HG02588 (cell line): ENCODE data around the gene CEP162.
"Not testable (repeated sequence)": the region's sequence is repeated elsewhere in the genome, so short reads cannot be mapped to it uniquely, and the experiment has no call there.

Experiments used
- ATAC-seq: cut with Tn5 transposase; IDR thresholded peaks from one replicate; pipeline ENCODE4 v1.9.1; 2021; ENCODE audit warnings: mild to moderate bottlenecking, moderate library complexity; ENCODE audit not compliant: unreplicated experiment

CEP162 gene

DNA sequence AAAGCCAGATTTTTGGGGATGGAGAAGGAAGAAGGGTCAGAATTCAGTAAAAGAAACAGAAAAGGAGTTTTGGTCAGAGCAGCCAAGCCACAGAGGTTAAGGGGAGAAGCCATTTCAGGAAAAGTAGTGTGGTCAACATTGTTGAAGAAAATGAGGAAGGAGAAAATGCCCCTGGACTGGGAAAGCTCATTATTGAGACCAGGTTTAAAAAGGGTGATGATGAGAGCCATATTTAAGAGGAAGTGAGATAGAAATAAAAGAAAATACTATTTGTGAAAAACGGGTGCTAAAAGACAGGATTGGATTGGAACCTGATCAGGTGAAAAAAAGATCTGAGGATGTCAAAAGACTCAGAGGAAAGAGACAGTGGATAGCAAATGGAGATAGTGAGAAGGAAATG, 75.8 kb downstream of the CEP162 start:
- ATAC-seq: no peak

DNA sequence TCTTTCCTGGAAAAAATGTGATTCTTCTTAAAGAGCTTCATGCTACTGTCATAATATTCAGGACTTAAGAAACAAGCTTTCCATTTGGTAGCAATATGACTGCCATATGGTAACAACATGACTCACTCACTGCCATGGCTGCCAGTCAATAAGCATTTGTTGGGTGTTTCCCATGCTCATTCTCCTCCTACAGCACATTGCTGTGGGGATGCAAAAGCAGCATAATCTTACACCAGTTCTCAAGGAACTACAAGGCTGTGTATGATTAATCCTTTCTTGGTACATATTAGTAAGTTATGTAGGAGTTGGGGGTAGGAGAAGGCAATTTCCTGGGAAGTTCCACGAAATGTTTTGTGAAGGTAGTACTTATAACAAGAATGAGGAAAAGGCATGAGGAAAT, 76.7 kb downstream of the CEP162 start:
- peak; percentile 68 for ATAC-seq

DNA sequence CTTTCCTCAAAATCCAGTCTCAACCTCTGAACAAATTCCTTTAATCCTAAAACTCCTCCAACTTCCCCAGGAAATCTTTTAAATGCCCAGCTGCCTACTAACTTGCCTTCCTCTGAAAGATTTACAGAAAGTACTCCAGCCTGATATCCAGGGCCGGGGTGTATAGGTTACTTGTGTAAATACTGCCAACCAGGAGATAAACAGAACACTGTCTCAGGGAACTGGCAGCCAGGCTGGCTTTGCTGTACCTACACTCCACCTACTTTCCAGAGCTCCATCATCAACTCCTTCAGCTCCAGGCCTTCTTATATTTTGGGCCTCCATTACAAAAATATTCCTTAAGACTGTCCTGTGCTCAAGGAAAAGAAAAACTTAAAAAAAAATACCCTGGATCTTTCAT, 85.9 kb downstream of the CEP162 start:
- no peak for ATAC-seq

DNA sequence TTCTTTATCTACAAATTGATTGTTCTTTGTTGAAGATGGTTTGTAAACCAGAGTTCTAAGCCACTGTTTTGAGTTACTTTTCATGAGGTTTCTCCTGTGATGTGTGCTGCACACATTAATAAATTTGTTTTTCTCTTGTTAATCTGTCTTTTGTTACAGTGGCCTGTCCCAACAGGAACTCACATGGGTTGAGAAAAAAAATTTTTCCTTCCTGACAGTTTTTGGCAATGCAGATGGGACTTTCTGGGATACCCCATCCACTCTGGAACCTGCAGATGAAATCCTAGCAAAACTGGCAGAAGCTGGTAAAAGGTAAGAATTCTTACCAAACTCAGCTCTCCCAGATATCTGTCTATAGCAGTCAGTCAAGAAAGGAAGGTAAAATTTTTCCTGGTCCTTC, 88.1 kb downstream of the CEP162 start:
- no peak for ATAC-seq

DNA sequence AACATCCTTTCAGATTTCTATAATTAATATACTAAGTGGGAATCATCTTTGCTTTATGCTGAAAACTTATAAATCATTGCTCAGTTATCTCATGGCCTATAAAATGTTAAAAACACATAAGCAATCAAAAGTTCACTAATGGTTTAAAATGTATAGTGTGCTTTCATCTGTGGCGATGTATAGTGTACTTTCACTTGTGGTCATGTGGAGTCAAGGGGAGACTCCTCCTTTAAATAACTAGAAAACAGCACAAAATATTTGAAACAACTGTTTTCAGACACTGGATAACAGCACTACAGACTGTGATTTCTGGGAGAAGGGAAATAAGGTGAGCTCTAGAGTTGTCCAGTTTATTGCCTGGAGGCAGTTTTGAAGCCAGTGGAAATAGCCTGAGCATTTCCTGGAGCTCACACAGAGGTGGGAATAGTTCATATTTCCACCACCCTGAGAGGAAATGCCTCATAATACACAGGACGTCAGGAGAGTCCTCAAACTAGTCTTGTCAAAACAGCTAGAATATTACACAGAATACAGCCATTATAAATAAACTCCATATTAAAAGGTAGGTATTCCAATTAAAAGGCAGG, 89.4 kb downstream of the CEP162 start:
- ATAC-seq: no peak

DNA sequence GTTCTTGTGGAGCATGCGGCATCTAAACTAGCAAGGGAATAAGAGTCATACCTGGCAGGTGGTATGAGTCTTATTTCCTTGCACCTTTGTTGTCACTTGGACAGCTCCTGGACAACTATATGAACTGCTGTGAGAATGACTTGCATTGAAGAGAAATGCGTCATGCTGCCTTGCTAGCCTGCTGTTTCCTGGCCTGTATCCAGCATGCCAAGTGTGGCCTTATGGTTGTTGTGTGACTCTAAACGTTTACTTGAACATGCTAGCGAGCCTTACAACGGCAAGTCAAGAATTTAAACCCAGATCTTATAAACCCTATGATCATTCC, 90.4 kb downstream of the CEP162 start:
- no peak for ATAC-seq

DNA sequence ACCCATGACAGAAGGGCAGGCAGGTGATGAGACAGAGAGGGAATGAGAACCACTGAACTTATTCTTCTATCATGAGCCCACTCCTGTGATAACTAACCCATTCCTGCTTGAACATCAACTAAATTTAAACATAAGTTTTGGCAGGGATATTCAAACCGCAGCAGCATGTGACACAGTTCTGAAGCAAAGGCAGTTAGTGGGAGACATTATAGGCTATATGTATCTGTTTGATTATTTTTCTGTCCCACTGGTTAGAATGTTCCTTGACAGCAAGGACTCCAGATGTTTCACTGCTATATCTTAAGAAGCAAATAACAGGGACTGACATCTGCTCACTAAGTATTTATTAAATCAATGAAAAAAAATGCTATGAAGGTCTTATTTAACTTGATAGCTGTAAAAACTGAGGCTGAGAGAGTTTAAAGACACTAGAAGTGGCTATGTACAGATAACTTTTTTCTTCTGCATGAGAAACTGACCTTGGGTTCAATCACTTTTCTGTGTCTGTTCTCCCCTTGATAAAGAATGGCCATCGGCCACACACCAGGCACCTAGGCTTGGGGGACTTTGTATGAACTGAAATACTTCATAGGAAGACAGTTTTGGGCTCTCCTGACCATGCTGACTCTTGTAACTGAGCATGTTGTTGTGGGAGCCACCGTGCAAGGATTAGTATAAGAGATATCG, 90.9 kb downstream of the CEP162 start:
- ATAC-seq: no peak

DNA sequence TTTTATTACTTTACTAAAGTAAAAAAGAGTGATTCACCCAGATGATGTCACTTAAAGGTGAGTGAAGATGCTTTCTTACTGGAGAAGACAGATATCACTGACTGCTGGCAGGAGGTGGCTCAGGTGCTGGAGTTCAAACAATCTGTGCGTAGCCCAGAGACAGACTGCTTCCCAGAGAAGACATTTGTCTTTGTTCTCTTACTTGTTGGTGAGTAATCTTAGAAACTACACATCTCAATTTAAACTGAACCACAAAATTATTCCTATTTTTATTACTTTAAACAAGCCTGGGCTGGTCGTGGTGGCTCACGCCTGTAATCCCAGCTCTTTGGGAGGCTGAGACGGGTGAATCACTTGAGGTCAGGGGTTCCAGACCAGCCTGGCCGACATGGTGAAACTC, 92.2 kb downstream of the CEP162 start:
- ATAC-seq: no peak

DNA sequence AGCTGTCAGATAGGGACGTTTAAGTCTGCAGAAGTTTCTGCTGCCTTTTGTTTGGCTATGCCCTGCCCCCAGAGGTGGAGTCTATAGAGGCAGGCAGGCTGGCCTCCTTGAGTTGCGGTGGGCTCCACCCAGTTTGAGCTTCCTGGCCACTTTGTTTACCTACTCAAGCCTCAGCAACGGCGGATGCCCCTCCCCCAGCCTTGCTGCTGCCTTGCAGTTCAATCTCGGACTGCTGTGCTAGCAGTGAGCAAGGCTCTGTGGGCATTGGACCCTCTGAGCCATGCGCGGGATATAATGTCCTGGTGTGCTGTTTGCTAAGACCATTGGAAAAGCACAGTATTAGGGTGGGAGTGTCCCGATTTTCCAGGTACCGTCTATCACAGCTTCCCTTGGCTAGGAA, 94.1 kb downstream of the CEP162 start:
- not testable (repeated sequence) for ATAC-seq

DNA sequence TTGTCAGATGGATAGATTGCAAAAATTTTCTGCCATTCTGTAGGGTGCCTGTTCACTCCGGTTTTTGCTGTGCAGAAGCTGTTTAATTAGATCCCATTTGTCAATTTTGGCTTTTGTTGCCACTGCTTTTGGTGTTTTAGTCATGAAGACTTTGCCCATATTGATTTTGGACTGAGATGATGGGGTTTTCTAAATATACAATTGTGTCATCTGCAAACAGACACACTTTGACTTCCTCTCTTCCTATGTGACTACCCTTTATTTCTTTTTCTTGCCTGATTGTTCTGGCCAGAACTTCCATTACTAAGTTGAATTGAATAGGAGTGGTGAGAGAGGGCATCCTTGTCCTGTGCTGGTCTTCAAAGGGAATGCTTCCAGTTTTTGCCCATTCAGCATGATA, 97.9 kb downstream of the CEP162 start:
- not testable (repeated sequence) for ATAC-seq

DNA sequence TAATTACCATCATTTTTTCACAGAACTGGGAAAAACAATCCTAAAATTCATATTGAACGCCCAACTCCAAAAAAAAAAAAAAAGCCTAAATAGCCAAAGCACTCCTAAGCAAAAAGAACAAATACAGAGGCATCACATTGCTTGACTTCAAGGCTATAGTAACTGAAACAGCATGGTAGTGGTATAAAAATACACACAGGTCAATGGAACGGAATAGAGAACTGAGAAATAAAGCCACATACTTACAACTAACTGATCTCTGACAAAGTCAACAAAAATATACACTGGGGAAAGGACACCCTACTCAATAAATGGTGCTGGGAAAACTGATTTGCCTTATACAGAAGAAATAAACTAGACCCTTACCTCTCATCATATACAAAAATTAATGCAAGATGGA, 104.3 kb downstream of the CEP162 start:
- no peak for ATAC-seq

DNA sequence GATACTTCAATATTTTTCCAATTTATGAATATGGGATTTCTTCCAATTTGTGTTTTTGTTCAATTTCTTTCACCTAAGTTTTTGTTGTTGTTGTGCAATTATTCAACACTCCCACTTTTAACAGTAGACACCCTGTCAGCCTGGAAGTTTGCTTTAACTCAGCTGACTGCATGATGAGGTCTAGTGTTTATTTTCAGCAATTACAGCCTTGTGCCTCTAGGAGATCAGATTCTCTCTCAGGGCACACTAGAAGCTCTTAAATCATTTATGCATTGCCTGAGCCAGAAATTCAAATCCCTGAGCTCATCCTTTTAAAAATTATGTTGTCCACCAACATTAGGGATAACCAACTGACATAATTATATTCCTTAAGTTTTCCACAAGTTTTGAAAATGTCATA, 108.2 kb downstream of the CEP162 start:
- ATAC-seq: no peak

DNA sequence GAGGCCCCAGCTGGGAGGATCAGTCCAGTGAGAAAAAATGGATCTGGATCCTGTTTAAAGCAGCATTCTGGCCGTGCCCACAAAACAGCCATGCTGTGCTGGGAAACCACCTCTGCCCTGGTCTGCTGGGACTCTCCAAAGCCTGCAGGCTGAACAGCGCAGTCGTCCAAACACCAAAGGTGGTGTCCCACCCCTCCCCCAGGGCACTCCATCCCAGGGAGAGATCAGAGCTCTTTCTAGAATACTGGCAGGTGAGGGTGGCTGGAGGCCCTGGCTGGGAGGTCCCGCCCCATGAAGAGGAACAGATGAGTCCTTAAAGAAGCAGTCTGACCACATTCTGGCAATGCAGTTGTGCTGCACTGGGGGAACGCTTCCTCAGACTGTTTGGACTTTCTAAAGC, 109.3 kb downstream of the CEP162 start:
- ATAC-seq: no peak

DNA sequence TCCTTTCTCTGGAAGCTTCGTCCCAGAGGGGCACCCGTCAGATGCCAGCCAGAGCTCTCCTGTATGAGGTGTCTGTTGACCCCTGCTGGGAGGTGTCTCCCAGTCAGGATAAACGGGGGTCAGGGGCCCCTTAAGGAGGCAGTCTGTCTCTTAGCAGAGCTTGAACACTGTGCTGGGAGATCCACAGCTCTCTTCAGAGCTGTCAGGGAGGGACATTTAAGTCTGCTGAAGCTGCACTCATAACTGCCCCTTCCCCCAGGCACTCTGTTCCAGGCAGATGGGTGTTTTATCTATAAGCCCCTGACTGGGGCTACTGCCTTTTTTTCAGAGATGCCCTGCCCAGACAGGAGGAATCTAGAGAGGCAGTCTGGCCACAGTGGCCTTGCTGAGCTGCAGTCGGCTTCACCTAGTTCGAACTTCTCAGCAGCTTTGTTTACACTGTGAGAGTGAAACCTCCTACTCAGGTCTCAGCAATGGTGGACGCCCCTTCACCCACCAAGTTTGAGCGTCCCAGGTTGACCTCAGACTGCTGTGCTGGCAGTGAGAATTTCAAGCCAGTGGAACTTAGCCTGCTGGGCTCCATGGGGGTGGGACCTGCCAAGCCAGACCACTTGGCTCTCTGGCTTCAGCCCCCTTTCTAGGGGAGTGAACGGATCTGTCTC, 112.4 kb downstream of the CEP162 start:
- not testable (repeated sequence) for ATAC-seq

DNA sequence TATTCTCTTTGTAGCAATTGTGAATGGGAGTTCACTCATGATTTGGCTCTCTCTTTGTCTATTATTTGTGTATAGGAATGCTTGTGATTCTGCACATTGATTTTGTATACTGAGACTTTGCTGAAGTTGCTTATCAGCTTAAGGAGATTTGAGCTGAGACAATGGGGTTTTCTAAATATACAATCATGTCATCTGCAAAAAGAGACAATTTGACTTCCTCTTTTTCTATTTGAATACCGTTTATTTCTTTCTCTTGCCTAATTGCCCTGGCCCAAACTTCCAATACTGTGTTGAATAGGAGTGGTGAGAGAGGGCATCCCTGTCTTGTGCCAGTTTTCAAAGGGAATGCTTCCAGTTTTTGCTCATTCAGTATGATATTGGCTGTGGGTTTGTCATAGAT, 116.1 kb downstream of the CEP162 start:
- ATAC-seq: not testable (repeated sequence)

DNA sequence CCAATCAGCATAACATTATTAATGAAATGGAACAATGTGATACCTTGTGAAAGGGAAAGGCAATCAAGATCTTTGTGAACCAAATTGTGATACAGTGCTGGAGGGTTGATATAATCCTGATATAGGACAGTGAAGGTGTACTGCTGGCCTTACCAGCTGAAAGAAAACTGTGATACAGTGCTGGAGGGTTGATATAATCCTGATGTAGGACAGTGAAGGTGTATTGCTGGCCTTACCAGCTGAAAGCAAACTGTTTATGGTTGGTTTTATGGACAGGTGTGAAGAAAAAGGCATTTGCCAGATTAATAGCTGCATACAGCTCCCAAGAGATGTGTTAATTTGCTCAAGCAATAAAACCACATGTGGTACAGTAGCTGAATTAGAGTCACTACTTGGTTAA, 119.9 kb downstream of the CEP162 start:
- ATAC-seq: no peak

DNA sequence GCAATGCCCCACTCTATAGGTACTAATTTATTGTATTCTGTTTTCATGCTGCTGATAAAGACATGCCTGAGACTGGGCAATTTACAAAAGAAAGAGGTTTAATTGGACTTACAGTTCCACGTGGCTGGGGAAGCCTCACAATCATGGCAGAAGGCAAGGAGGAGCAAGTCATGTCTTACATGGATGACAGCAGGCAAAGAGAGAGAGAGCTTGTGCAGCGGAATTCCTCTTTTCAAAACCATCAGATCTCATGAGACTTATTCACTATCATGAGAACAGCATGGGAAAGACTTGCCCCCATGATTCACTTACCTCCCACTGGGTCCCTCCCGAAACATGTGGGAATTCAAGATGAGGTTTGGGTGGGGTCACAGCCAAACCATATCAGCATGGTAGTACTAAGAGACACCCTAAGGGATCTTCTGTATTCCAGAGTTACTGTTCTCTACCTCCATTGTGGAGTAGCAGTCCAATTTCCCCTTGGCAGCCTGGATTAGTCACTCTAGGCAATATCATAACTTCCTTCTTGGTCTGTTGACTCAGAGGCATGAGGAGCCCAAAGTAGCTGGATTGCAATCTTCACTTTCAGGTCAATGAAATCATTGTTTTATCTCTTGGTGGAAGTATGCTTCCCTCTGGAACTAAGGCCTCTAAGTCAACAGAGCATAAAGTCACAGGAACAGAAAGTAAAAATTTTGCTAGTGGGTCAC, 122.1 kb downstream of the CEP162 start:
- not testable (repeated sequence) for ATAC-seq

DNA sequence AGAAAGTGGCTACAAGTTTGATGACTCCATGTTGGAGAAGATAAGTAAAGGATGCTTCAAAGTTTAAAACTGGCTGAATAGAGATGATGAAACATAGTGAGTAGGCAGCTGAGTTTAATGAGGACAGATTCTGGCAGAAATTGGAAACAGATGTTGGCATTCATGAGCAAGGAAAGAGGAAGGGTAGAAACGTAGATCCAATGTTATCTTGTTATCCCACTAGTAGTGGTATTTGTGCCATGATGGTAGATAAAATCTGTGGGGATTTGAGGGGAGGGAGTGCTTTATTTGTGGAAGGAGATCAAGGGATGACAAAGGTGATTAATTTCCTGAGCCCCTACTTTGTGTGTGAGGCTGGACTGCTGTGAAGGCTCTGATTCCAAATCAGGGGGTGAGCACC, 124.4 kb downstream of the CEP162 start:
- ATAC-seq: no peak

DNA sequence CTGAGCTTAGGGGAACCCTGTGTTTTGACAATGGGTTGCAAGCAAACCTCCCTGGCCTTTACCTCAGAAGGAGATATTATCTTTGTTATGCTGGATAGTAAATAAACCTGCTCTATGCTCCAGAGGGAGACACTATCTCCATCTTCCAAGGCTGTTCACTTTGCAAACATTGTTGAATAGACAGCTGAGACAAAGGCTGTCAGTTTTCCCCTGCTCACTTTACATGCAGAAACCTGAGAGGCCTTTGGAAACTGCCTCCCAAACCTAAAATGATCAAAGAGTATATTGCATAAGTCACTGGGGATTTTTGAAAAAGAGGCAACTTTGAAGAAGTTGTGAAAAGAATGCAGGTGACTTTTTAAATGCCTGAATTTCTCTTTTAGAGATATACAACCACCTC, 132.3 kb downstream of the CEP162 start:
- ATAC-seq: no peak

DNA sequence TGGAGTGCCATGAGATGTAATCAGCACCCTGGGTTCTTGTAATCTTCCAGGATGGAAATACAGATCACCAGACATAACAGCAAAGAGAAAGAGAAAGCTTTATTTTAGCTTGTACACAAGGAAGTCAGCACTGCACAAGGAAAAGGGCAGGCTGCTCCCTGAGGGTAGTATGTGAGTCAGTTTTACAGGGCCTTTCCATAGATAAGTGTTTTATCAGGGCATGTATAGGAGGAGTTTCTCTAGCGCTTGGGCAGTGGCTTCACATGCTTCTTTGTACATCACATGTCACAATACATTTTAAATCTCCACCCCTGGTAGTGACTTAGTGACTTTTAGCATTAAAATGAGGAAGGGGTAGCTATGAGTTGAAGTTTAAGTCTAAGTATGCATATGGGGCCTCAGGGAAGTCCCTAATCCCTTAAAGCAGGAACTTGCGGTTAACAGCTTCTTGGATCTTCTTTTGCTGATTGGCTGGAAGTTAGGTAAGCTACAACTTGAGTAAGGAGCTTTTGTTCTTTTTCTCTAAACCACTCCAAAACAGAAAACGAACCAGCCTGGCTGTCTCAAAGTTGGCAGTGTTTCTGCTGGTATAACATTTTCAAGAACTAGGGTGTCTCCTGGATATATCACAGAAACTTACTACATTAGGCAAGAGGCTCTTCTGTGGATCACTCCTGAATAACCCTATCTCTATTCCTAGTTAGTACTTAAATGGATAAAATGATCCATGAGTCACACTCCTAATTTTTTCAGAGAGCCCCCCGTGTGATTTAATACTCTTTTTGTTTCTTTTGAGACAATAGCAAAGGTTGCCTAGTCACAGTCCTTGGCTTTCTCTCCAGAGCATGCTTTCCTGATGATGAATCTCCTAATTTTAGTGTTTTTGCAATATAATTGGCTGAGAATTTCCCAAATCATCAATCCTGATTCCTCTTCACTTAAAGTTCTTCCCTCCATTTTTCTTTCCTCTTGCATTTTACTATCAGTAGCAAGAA, 133.7 kb downstream of the CEP162 start:
- peak; percentile 81 for ATAC-seq

DNA sequence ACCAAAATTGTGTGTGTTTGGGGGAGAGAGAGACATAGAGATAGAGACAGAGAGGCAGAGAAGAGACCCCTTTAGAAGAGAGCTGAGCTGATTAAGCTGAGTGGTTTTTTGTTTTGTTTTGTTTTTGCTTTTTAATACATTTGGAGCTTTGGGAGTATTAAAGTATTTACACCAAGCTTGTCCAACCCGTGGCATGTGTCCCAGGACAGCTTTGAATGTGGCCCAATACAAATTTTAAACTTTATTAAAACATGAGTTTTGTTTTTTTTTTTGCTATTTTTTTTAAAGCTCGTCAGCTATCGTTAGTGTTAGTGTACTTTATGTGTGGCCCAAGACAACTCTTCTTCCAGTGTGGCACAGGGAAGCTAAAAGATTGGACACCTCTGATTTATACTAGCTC, 137.9 kb downstream of the CEP162 start:
- no peak for ATAC-seq
